Stimulated activated CD4-positive, alpha-beta T cell treated with anti-CD3 and anti-CD28 coated beads, Interleukin-4, amount 100 ng/mL, for 4 hours (primary cell): ENCODE results near the gene AQP6.

Experiments
- DNase-seq, 2 experiments: peaks; one replicate each; pipeline ENCODE4 v3.0.0-alpha.2; 2020

AQP6 gene

GRCh38 chr12:49943625-49943960, 29.2 kb upstream of the AQP6 start:
- no peak for DNase-seq

DNA sequence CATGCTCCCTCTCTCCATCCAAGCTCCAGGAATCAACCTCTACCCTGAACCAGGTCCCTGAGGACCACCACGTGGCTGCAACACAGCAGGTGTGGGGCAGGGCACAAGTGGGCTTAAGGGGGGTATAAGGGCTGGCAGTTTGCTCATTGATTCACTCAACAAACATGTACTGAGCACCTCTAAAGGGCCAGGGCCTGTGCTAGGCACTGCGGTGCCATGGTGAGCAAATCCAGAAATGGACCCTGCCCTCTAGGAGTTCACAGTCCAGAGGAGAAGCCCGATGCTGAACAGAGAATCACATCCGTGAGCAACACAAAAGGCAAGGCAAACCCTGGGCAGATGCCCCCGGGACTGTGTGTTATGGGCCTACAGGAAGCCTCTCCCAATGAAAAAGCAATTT, 28.7 kb upstream of the AQP6 start:
- no peak for DNase-seq

DNA sequence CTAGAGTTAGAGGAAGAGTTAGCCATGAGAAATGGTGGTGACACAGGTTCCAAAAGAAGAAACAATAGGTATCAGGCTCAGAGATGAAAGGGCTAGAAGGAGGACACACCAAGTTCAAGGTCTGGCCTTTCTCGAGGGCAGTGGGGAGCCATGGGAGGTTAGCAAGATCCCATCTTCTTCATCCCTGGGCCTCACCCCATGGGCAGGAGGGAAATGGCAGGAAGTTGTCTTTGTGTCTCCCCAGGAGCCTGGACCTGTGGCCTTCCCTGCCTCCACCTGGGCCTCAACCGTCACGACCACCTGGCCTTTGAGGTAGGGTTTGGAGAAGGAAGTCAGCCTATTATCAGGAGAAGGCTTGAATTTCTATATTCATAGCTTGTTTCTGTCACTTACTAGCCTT, 28.0 kb upstream of the AQP6 start:
- DNase-seq: no peak

- peak; percentile 85 for DNase-seq
These were observed 27.2 kb upstream of the AQP6 start for GRCh38 chr12:49945394-49946080.

DNA sequence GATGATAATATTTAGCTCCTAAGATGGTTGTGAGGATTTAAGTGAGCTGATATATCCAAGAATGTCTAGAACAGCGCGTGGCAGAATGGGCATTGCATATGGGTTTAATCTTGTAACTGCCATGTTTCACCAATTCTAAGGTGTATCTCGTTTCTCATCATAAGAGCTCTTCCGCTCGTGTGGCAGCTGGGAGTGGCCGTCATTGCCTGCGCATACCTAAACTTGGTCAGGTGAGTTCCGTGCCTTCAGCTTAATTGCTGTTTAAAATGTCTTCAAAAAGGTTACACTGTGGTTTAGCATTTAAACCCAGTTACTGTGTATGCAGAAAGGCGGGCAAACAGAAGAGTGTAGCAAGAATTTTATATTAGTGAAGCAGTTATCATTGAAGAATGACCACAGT, 26.7 kb upstream of the AQP6 start:
- no peak for DNase-seq

- no peak for DNase-seq
These were observed 26.2 kb upstream of the AQP6 start for GRCh38 chr12:49946497-49946896.

GRCh38 chr12:49947593-49948226, 25.0 kb upstream of the AQP6 start:
- DNase-seq: no peak

GRCh38 chr12:49948866-49949845, 23.6 kb upstream of the AQP6 start:
- DNase-seq: no peak

GRCh38 chr12:49949866-49950265, 22.9 kb upstream of the AQP6 start:
- no peak for DNase-seq

DNA sequence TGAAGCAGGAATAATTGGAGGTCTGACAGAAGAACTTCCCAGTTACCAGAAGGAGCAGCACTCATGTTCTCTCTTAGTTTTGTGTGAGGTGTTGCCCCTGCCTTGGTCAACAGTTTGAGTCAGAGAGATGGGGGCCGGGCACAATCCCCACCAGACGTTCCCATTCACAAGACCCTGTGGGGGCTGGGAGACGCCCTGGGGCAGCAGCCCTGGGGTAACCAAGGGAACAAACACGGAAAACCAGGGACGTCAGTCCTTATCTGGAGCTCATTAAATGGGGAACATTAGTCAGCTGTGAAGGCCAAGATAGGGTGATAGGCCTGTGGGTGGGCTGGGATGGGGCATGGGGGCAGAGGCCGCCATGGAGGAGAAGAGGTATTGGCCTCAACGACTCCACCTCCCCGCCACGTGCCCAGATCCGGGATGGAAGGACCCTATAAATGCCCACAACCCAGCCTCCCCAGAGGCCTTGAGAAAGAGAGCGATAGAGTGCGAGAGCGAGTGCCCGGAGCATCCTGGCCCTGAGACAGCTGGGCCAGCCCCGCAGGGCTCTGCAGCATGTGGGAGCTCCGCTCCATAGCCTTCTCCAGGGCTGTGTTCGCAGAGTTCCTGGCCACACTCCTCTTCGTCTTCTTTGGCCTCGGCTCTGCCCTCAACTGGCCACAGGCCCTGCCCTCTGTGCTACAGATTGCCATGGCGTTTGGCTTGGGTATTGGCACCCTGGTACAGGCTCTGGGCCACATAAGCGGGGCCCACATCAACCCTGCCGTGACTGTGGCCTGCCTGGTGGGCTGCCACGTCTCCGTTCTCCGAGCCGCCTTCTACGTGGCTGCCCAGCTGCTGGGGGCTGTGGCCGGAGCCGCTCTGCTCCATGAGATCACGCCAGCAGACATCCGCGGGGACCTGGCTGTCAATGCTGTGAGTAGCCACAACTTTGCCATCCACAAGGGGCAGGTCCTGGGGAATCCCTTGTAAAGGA, 22.2 kb upstream of the AQP6 start, which contains the start of gene AQP2:
AQP2 (plus strand) TSS at position 465 of the 979 bp plus-strand sequence; CDS start at position 559, 94 bp downstream.
- no peak for DNase-seq

GRCh38 chr12:49951411-49952240, 21.1 kb upstream of the AQP6 start:
- DNase-seq: no peak

DNA sequence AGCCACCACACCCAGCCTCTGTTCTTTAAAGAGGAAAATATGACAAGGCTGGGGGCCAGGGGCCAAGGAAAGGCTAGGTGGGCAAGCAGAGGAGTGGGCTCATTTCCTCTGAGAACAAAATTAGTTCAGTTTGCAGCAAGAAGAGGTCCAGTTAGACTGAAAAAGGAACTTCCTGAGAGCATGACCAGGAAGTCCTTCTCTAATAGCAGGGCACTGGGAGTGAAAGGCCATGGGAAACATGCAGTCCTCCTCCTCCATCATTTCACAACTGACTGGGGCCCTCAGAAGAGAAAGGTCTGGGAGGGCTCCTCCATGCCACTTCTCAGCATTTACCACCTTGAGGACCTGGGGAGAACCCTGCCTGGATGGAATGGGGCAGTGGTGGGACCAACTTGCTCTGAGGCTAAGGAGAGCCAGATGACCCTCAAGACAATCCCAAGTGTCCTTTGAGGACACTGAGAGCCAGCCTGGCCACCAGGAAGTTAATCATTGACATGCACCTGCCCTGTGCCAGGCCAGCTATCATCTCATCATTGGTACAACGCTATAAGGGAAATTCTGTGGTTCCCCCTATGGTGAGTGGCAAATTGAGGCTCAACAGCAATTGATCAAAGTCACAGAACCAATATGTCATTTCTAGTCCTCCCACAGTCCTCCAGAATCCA, 20.2 kb upstream of the AQP6 start:
- DNase-seq: no peak

- no peak for DNase-seq
These were observed 19.6 kb upstream of the AQP6 start for GRCh38 chr12:49953151-49953550.

- DNase-seq: no peak
These were observed 18.5 kb upstream of the AQP6 start for GRCh38 chr12:49953961-49954846.

GRCh38 chr12:49954863-49955830, 17.6 kb upstream of the AQP6 start:
- no peak for DNase-seq

DNA sequence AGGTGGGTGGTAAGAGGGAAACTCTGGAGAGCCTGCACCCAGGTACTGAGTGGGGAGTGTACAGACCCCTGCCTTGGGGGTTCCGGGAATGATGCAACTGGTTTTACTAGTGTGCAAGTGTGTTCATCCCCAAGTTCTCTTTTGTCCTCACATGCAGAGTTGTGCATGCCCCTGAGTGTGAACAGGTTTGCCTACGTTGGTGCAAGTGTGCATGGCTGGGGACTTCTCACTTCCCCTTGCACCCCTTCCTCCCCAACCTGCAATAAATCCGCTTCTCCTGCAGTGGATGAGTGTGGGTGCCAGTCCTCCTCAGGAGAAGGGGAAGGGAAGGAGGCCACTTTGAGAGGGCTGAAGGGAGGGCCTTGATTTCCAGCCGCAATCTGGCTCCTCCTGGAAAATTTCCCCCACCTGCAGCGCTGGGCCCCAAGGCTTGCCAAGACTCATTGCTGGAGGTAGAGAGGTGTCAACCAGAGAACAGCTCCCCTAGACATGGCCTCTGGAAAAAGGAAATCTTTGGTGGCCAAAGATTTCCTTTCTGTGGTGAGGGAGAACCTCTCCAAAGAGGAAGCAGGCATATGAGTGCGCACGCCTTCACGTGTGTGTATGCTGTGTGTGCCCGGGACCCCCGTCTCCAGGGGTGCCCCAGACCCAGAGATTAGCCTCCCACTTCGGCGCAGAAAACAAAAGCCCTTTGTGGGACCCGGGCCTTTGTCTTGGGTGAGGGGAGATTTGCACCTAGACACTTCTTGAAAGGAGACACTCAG, 16.7 kb upstream of the AQP6 start:
- no peak for DNase-seq

GRCh38 chr12:49956663-49957569, 15.8 kb upstream of the AQP6 start:
- DNase-seq: no peak
